HEK293T (cell line): ENCODE measurements around the gene MOK.

Experiments used
- CTCF ChIA-PET: fragments of 350-600 bp; formaldehyde crosslinking; extraction: SDS; loops from one replicate; lab custom pipeline; 2021; ENCODE audit warnings: antibody characterized with exemption, inconsistent platforms; lab: Yijun Ruan, JAX
- POLR2A ChIA-PET: fragments of 350-600 bp; formaldehyde crosslinking; extraction: SDS; loops from one replicate; lab custom pipeline; 2020; ENCODE audit warnings: antibody characterized with exemption, inconsistent platforms; lab: Yijun Ruan, JAX
- DNase-seq: peaks from one replicate; pipeline ENCODE4 v3.0.0; 2012; ENCODE audit warnings: mixed read lengths; ENCODE audit errors: extremely low spot score
- ARNT ChIP-seq: fragments of 450-650 bp; IDR thresholded peaks from 2 replicates; pipeline ENCODE4 v1.6.1; 2017; ENCODE audit warnings: mild to moderate bottlenecking
- BHLHE40 ChIP-seq: fragments of 450-650 bp; IDR thresholded peaks from 2 replicates; pipeline ENCODE4 v1.6.1; 2016; ENCODE audit warnings: mild to moderate bottlenecking, moderate library complexity, borderline replicate concordance
- CTBP1 ChIP-seq: fragments of 450-650 bp; IDR thresholded peaks from 2 replicates; pipeline ENCODE4 v1.6.1; 2016; ENCODE audit warnings: borderline replicate concordance
- ELF4 ChIP-seq: fragments of 450-650 bp; IDR thresholded peaks from 2 replicates; pipeline ENCODE4 v1.6.1; 2017; ENCODE audit warnings: antibody characterized with exemption
- FOXA1 ChIP-seq: fragments of 450-650 bp; IDR thresholded peaks from 2 replicates; pipeline ENCODE4 v1.6.1; 2016; ENCODE audit warnings: mild to moderate bottlenecking
- FOXK2 ChIP-seq: fragments of 450-650 bp; IDR thresholded peaks from 2 replicates; pipeline ENCODE4 v1.6.1; 2016; ENCODE audit warnings: mild to moderate bottlenecking
- FOXM1 ChIP-seq: fragments of 450-650 bp; IDR thresholded peaks from 2 replicates; pipeline ENCODE4 v1.6.1; 2017; ENCODE audit warnings: mild to moderate bottlenecking, borderline replicate concordance
- HDGF ChIP-seq: fragments of 450-650 bp; IDR thresholded peaks from 2 replicates; pipeline ENCODE4 v1.6.1; 2017; ENCODE audit warnings: antibody characterized with exemption, borderline replicate concordance
- L3MBTL2 ChIP-seq: fragments of 450-650 bp; conservative IDR thresholded peaks from 2 replicates; pipeline ENCODE4 v1.6.1; 2016; ENCODE audit warnings: mild to moderate bottlenecking
- LEF1 ChIP-seq: fragments of 450-650 bp; IDR thresholded peaks from 2 replicates; pipeline ENCODE4 v1.6.1; 2017; ENCODE audit warnings: mild to moderate bottlenecking, borderline replicate concordance
- NFRKB ChIP-seq: fragments of 450-650 bp; IDR thresholded peaks from 2 replicates; pipeline ENCODE4 v1.6.1; 2016; ENCODE audit warnings: mild to moderate bottlenecking, moderate library complexity
- SP1 ChIP-seq: fragments of 450-650 bp; IDR thresholded peaks from 2 replicates; pipeline ENCODE4 v1.6.1; 2017
- SUZ12 ChIP-seq: fragments of 450-650 bp; IDR thresholded peaks from 2 replicates; pipeline ENCODE4 v1.6.1; 2016; ENCODE audit warnings: mild to moderate bottlenecking
- TARDBP ChIP-seq: fragments of 450-650 bp; IDR thresholded peaks from 2 replicates; pipeline ENCODE4 v1.6.1; 2016
- ZNF384 ChIP-seq: fragments of 450-650 bp; IDR thresholded peaks from 2 replicates; pipeline ENCODE4 v1.6.1; 2016
- TF ChIP-seq, protein P1 (sequence below): fragments of 450-650 bp; IDR thresholded peaks from 2 replicates; pipeline ENCODE4 v1.6.1; 2016

MOK gene

DNA sequence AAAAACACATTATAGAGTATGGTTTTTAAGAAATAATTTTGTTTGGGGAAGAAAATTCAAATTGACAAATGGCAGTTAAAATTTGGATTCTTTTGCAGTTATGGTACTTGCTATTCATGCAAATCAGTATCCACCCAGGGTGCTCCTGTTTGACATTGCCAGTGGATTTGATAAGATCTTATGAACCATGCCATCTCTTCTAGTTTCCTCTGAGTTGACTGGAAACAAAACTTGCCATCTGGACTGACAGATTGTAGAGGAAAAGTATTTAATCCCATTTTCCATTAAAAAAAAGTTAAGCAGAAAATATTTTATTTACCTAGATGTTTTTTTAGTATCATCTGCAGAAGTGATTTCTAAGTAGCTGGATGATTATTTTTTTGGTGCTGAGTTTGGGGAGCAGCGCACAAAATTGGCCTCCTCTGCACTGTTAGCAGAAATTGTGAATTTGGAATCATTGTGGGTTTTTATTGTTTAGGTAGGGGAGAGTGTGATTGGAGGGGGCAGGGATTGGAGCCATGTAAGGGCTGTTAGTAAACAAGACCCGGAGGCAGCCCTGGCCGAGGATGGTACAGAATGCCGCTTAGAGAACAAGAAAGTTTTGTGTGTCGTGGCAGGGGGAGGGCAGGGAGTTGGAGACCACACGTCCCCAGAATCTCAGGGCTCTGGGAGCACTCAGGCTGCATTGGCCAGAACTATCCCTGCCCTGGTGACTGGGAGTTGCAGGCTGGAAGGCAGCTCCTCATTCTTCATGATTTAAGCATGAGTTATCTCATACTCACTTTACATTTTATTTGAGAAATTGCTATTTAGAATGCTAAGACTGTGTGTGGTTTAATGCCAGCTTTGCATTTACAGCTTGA lies 108.7 kb downstream of the MOK start:
- ChIA-PET POLR2A (interaction anchor here (1.4 kb wide), 1 partner anchor 9 kb away, joined by 3 read pairs; no protein-coding TSS in a partner anchor), CTCF (no interaction called here)
- no peak for TF ChIP-seq FOXM1
- TF ChIP-seq HDGF = no peak
- no peak for TF ChIP-seq BHLHE40
- no peak for TF ChIP-seq SUZ12
- TF ChIP-seq SP1 = no peak
- TF ChIP-seq ARNT = no peak
- no peak for TF ChIP-seq CTBP1
- no peak for TF ChIP-seq ELF4
- TF ChIP-seq TARDBP = no peak
- no peak for TF ChIP-seq ZNF384
- TF ChIP-seq LEF1 = no peak
- no peak for TF ChIP-seq FOXK2
- DNase-seq = no peak

DNA sequence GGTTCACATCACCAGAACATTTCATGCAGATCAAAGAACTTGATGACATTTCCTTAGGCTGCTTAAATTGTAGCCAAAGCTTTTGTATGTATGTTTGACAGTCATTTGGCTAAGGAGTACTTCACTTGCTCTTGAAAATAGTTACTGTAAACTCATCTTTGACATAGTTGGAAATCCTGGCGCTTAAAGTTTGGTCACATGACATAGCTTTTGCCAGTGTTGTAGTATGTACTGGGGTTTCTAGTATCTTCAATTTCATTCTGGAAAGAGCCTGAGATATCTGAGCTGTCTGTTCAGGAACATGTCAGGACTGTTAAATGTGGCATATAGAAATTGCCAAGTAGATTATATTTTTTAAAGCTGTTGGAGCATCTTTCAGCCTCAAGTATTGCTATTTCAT lies 109.5 kb downstream of the MOK start:
- ChIA-PET CTCF (no interaction called here), POLR2A (no interaction called here)
- no peak for DNase-seq
- no peak for TF ChIP-seq L3MBTL2
- TF ChIP-seq NFRKB = no peak
- no peak for TF ChIP-seq SUZ12
- no peak for TF ChIP-seq HDGF
- no peak for TF ChIP-seq ELF4
- no peak for TF ChIP-seq ZNF384
- no peak for TF ChIP-seq FOXM1
- TF ChIP-seq CTBP1 = no peak
- no peak for TF ChIP-seq FOXA1
- TF ChIP-seq FOXK2 = no peak
- TF ChIP-seq BHLHE40 = no peak
- TF ChIP-seq TARDBP = no peak

GRCh38 chr14:102194856-102195255 lies 110.1 kb downstream of the MOK start:
- TF ChIP-seq NFRKB (no peak), ARNT (no peak), CTBP1 (no peak), LEF1 (no peak), ELF4 (no peak), ZNF384 (no peak), TARDBP (no peak)
- TF ChIP-seq, protein P1, sequence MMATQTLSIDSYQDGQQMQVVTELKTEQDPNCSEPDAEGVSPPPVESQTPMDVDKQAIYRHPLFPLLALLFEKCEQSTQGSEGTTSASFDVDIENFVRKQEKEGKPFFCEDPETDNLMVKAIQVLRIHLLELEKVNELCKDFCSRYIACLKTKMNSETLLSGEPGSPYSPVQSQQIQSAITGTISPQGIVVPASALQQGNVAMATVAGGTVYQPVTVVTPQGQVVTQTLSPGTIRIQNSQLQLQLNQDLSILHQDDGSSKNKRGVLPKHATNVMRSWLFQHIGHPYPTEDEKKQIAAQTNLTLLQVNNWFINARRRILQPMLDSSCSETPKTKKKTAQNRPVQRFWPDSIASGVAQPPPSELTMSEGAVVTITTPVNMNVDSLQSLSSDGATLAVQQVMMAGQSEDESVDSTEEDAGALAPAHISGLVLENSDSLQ = no peak
- ChIA-PET CTCF (interaction anchor here (0.6 kb wide), 1 partner anchor 120 kb away, joined by 3 read pairs; no protein-coding TSS in a partner anchor), POLR2A (no interaction called here)
- DNase-seq = no peak

DNA sequence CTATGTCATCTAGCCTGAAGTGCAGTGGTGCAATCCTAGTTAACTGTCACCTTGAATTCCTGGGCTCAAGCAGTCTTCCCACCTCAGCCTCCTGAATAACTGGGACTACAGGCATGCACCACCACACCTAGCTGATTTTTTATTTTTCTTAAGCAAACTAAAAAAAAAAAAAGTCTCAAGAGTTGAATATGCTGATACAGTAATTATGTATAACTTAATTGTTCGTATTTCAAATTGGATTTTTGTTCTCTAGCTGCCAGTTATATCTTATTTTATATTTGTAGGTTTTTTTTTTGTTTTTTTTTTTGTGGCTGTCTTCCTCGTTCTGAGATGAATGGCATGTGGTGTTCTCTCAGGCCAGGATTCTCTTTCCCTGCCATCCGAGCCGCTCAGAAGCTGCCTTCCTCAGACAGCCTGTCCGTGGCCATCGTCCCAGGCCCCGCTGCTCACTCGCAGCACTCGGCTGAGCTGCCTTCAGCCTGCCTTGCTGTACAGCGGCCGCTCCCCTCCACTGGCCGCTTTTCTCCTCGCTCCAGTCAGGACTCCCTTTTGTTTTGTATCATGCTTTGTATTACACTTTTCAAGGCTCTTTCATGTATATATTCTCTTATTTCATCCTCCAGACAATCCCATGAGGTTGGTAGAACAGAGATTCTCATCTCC lies 112.0 kb downstream of the MOK start:
- CTCF ChIA-PET = no interaction called here
- POLR2A ChIA-PET = no interaction called here
- TF ChIP-seq FOXM1 = no peak
- TF ChIP-seq ARNT = no peak
- TF ChIP-seq SP1 = no peak
- DNase-seq = no peak

DNA sequence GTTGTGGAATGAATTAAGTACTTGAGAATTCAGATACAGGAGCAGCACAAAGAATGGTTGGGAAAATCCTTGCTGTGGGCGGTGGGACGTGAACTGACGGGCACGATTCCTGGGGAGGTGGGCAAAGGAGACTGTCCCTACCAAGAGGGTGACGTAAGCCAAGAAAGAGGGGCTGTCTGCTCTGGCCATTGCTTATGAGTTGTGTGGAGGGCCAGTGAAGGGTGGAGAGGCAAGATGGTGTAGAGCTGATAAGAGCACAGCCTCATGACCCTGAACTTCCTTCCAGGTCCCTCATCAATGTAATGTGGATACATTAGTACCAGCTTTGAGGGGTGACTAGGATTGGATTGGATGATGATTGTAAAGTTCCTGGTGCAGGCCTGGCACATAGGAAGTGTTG lies 115.1 kb downstream of the MOK start:
- DNase-seq = no peak
- TF ChIP-seq CTBP1 (no peak), ZNF384 (no peak), L3MBTL2 (no peak), BHLHE40 (no peak), FOXM1 (no peak), LEF1 (no peak), FOXK2 (no peak), ARNT (no peak), NFRKB (no peak), HDGF (no peak), SP1 (no peak), ELF4 (no peak), TARDBP (no peak), SUZ12 (no peak), FOXA1 (no peak)
- ChIA-PET POLR2A (no interaction called here), CTCF (no interaction called here)

- no peak for TF ChIP-seq ARNT
- no peak for TF ChIP-seq TARDBP
- no peak for TF ChIP-seq FOXM1
- TF ChIP-seq, protein P1 = no peak
- no peak for TF ChIP-seq FOXA1
- TF ChIP-seq NFRKB = no peak
- no peak for TF ChIP-seq HDGF
- TF ChIP-seq CTBP1 = no peak
- TF ChIP-seq LEF1 = no peak
- DNase-seq = no peak
- ChIA-PET CTCF (no interaction called here), POLR2A (interaction anchor here (1.0 kb wide), 1 partner anchor 9 kb away, joined by 3 read pairs; no protein-coding TSS in a partner anchor)
These were observed 116.8 kb downstream of the MOK start for GRCh38 chr14:102188187-102188586.
